Measurements from ENCODE around the gene KCNIP1.

The KCNIP1 gene

GRCh38 chr5:170722316-170722715 is 218.5 kb downstream of the KCNIP1 start:
- DNase-seq (ENCODE audit: low read depth in 1 of 2, low spot score in 1 of 2), result no peak
- no peak for TF ChIP-seq GABPA (IDR thresholded peaks at IDR 0.05; ENCODE audit: low read depth)
- TF ChIP-seq POLR2AphosphoS5 (IDR thresholded peaks at IDR 0.05; ENCODE audit: low read depth), result no peak
- TF ChIP-seq SPI1 (IDR thresholded peaks at IDR 0.05; ENCODE audit: borderline replicate concordance, low read depth), result no peak
- TF ChIP-seq REST (IDR thresholded peaks at IDR 0.05; ENCODE audit: insufficient replicate concordance, low read depth), result no peak
- TF ChIP-seq CTCF (IDR thresholded peaks at IDR 0.05; ENCODE audit: insufficient read depth, low read length), result no peak
- no peak overlapping the region for H3K27ac ChIP-seq (replicated peaks)
- peaks cover 4% of the 10 kb centered on the region for H3K27me3 ChIP-seq (ENCODE audit: insufficient read depth, poor library complexity, severe bottlenecking)
- no peak overlapping the region for H3K4me3 ChIP-seq (replicated peaks; ENCODE audit: insufficient read depth, low read length)

GRCh38 chr5:170731052-170731451 is 227.2 kb downstream of the KCNIP1 start:
- H3K4me3 ChIP-seq (replicated peaks; ENCODE audit: insufficient read depth, low read length), result no peak overlapping the region
- H3K27ac ChIP-seq (replicated peaks), result no peak overlapping the region
- no peak for DNase-seq (ENCODE audit: low read depth in 1 of 2, low spot score in 1 of 2)
- no peaks in the 10 kb centered on the region for H3K27me3 ChIP-seq (ENCODE audit: insufficient read depth, poor library complexity, severe bottlenecking)
- no peak for TF ChIP-seq REST (IDR thresholded peaks at IDR 0.05; ENCODE audit: insufficient replicate concordance, low read depth)
- TF ChIP-seq GABPA (IDR thresholded peaks at IDR 0.05; ENCODE audit: low read depth), result no peak
- TF ChIP-seq SPI1 (IDR thresholded peaks at IDR 0.05; ENCODE audit: borderline replicate concordance, low read depth), result no peak
- TF ChIP-seq CTCF (IDR thresholded peaks at IDR 0.05; ENCODE audit: insufficient read depth, low read length), result no peak
- TF ChIP-seq POLR2AphosphoS5 (IDR thresholded peaks at IDR 0.05; ENCODE audit: low read depth), result no peak

GRCh38 chr5:170732685-170733084 is 228.9 kb downstream of the KCNIP1 start:
- DNase-seq (ENCODE audit: low read depth in 1 of 2, low spot score in 1 of 2), result no peak
- H3K27me3 ChIP-seq (ENCODE audit: insufficient read depth, poor library complexity, severe bottlenecking), result no peaks in the 10 kb centered on the region
- no peak for TF ChIP-seq GABPA (IDR thresholded peaks at IDR 0.05; ENCODE audit: low read depth)
- TF ChIP-seq SPI1 (IDR thresholded peaks at IDR 0.05; ENCODE audit: borderline replicate concordance, low read depth), result no peak
- TF ChIP-seq REST (IDR thresholded peaks at IDR 0.05; ENCODE audit: insufficient replicate concordance, low read depth), result no peak
- TF ChIP-seq POLR2AphosphoS5 (IDR thresholded peaks at IDR 0.05; ENCODE audit: low read depth), result no peak
- TF ChIP-seq CTCF (IDR thresholded peaks at IDR 0.05; ENCODE audit: insufficient read depth, low read length), result no peak

More at GRCh38 chr5:170732685-170733084, 228.9 kb downstream of the KCNIP1 start:
- no peak overlapping the region for H3K27ac ChIP-seq (replicated peaks)
- H3K4me3 ChIP-seq (replicated peaks; ENCODE audit: insufficient read depth, low read length), result no peak overlapping the region

All from HL-60 (cell line).